ENCODE results near the gene SFSWAP.

DNA sequence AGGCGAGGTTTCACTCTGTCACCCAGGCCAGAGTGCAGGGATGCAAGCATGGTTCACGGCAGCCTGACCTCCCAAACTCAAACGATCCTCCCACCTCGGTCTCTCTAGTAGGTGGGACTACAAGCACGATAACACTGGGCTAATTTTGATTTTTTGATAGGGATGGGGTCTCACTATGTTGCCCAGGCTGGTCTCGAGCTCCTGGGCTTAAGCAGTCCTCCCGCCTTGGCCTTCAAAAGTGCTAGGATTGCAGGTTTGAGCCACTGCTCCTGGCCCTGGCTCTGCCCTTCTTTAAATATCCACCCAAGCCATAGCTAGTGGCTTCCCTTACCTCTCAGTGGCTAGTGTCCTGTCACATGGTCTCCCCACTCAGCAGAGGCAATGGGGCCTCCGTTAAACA is 17.8 kb downstream of the SFSWAP start:
- TF ChIP-seq EZH2phosphoT487 (IDR thresholded peaks at IDR 0.05; ENCODE audit: borderline replicate concordance, low read length) = no peak
- TF ChIP-seq, protein P1, sequence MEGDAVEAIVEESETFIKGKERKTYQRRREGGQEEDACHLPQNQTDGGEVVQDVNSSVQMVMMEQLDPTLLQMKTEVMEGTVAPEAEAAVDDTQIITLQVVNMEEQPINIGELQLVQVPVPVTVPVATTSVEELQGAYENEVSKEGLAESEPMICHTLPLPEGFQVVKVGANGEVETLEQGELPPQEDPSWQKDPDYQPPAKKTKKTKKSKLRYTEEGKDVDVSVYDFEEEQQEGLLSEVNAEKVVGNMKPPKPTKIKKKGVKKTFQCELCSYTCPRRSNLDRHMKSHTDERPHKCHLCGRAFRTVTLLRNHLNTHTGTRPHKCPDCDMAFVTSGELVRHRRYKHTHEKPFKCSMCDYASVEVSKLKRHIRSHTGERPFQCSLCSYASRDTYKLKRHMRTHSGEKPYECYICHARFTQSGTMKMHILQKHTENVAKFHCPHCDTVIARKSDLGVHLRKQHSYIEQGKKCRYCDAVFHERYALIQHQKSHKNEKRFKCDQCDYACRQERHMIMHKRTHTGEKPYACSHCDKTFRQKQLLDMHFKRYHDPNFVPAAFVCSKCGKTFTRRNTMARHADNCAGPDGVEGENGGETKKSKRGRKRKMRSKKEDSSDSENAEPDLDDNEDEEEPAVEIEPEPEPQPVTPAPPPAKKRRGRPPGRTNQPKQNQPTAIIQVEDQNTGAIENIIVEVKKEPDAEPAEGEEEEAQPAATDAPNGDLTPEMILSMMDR (IDR thresholded peaks at IDR 0.05; ENCODE audit: low read depth, low read length, poor library complexity, severe bottlenecking) = no peak
